ENCODE results near the gene SORCS2. TPM values are rescaled to one million over a fixed set of nuclear protein-coding genes. Genes with fewer than 3 reads are reported as not detected.
"Not testable (repeated sequence)": the region's sequence is repeated elsewhere in the genome, so short reads cannot be mapped to it uniquely, and the experiment has no call there.

SORCS2 gene
- total RNA-seq, 2 donors from 2014 or later: 0.05 to 0.07 TPM

DNA sequence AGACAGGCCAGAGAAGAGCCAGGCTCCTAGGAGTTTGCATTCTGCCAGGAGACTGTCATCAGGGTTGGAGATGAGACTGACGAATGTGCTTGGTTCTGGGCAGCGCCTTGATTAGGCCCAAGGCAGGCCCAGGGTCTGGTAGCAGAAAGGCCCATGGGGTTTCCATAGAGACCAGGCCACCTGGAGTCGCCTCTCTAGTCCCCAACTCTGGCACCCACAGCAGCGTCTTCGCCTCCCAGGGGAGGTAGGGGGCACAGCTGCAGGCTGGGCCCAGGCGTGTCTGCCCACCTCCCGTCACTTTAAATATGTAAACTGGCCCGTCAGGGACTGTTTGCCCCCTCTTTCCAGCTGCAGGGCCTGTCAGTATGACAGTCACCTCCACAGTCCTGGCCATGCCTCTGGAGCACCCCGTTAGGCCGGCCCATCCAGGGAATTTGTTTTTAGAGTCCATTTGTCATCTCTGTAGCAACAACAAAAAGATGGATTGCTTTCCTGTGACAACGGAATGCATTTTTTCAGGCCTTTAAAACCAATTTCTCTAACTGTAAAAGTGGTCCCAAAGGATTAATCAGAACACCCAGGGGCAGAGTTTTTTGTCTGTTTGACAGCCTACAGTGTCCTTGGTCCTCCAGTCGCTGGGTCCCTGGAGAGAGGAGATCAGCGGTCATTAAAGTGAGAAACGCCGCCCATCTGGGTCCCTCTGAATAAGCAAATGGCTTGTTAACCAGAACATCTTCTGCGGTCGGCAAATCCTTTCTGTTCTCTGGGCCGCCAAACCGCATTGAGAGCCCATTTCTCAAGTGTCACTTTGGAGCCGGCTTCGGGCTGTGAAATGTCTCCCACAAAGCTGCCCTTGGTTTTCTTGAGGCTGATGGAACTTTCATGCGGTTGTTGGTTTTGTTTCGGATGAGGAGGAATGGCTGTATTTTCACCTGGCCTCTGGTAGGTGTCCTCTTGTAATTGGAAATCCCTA lies 395.4 kb downstream of the SORCS2 start:
- peaks cover 0 to 2% of the 10 kb centered on the region in 2 donors for H3K36me3 Mint-ChIP-seq (ENCODE audit: insufficient read depth in 2 of 2)
- H3K4me3 Mint-ChIP-seq: no peak overlapping the region
- ATAC-seq (replicated peaks in 1 of 2): no peak
- H3K9me3 Mint-ChIP-seq: peaks cover 0 to 10% of the 10 kb centered on the region in 2 donors
- no peaks in the 10 kb centered on the region for H3K27me3 Mint-ChIP-seq (ENCODE audit: low read depth)
- no peak for DNase-seq
- no peak overlapping the region for H3K27ac Mint-ChIP-seq
- H3K4me1 Mint-ChIP-seq (ENCODE audit: low read depth): no peaks in the 10 kb centered on the region

DNA sequence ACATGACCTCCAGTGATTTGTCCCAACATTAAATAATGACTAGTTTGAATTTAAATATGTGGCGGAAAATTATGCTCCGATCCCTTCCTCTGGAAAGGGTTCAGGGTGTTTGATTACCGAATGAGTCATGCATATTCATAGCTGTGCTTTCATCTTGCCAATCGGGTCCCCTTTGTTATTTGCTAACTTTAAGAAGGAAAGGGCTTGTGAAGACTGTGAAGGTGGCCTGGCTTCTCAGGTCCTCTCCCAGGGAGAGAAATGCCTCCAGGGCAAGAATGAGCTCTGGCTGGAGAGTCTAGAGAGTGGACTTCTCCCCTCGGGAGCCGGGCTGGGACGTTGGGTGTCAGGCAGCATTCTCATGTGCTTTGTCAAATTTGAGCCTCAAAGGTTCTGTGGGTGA lies 397.9 kb downstream of the SORCS2 start:
- peaks cover 0 to 10% of the 10 kb centered on the region in 2 donors for H3K9me3 Mint-ChIP-seq
- no peak for DNase-seq
- peaks cover 0 to 2% of the 10 kb centered on the region in 2 donors for H3K36me3 Mint-ChIP-seq (ENCODE audit: insufficient read depth in 2 of 2)
- H3K4me3 Mint-ChIP-seq: no peak overlapping the region
- H3K27ac Mint-ChIP-seq: no peak overlapping the region
- no peaks in the 10 kb centered on the region for H3K4me1 Mint-ChIP-seq (ENCODE audit: low read depth)
- ATAC-seq (replicated peaks in 1 of 2): no peak
- no peaks in the 10 kb centered on the region for H3K27me3 Mint-ChIP-seq (ENCODE audit: low read depth)

DNA sequence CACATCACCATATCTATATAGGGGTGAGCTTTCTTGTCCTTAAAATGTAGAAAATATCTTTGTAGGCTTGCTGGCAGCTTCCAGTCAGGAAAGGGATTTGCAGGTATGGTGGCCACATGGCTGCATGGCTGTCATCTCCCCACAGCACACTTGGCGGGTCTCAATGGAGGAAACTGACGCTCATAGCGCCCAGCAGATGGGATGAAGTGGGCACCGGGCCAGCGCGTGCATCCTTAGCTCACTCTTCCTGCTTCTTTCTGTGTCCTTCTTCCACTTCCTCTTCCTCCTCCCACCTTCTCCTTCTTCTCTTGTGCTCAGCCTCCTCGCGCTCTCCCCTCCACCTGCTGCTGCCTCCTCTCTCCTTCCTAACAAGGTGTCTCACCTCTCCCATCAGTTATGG lies 398.6 kb downstream of the SORCS2 start:
- peaks cover 0 to 10% of the 10 kb centered on the region in 2 donors for H3K9me3 Mint-ChIP-seq
- H3K27ac Mint-ChIP-seq: no peak overlapping the region
- H3K4me3 Mint-ChIP-seq: no peak overlapping the region
- no peaks in the 10 kb centered on the region for H3K27me3 Mint-ChIP-seq (ENCODE audit: low read depth)
- H3K36me3 Mint-ChIP-seq (ENCODE audit: insufficient read depth in 2 of 2): peaks cover 0 to 2% of the 10 kb centered on the region in 2 donors
- DNase-seq: no peak
- H3K4me1 Mint-ChIP-seq (ENCODE audit: low read depth): no peaks in the 10 kb centered on the region
- ATAC-seq (replicated peaks in 1 of 2): no peak

DNA sequence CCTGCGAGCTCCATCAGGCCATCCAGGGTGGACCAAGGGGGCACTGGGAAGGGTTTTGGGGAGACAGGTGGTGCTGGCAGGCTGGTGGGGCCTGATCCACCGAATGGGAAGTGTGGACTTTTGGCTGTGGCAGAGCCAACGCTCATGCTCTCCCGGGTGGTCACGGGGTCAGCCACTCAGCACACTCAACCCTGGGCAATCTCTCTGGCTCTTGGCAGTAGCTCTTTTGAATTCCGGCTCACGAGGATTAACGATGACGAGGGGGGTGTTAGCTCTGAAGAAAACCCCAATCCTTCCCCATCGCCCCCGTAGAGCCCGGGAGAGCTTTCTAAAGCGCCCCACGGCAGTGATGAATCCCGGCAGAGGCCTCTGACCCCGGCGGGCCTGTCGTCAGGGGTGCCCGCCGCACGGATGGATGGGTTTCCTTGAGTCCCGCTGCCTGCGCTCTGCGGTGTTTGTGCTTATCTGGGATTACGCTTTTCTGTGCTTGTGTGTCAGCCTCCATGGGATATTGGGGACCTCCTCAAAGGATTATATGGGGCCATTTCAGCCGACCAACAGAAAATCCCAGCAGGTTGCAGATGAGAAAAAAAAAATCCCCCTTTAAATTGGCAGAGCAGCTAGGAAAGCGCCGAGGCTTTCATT lies 399.2 kb downstream of the SORCS2 start:
- DNase-seq: no peak
- ATAC-seq (replicated peaks in 1 of 2): no peak
- Mint-ChIP-seq H3K27ac (no peak overlapping the region), H3K9me3 (peaks cover 0 to 6% of the 10 kb centered on the region in 2 donors), H3K4me1 (ENCODE audit: low read depth) (no peaks in the 10 kb centered on the region), H3K27me3 (ENCODE audit: low read depth) (no peaks in the 10 kb centered on the region), H3K4me3 (no peak overlapping the region), H3K36me3 (ENCODE audit: insufficient read depth in 2 of 2) (peaks cover 0 to 2% of the 10 kb centered on the region in 2 donors)

DNA sequence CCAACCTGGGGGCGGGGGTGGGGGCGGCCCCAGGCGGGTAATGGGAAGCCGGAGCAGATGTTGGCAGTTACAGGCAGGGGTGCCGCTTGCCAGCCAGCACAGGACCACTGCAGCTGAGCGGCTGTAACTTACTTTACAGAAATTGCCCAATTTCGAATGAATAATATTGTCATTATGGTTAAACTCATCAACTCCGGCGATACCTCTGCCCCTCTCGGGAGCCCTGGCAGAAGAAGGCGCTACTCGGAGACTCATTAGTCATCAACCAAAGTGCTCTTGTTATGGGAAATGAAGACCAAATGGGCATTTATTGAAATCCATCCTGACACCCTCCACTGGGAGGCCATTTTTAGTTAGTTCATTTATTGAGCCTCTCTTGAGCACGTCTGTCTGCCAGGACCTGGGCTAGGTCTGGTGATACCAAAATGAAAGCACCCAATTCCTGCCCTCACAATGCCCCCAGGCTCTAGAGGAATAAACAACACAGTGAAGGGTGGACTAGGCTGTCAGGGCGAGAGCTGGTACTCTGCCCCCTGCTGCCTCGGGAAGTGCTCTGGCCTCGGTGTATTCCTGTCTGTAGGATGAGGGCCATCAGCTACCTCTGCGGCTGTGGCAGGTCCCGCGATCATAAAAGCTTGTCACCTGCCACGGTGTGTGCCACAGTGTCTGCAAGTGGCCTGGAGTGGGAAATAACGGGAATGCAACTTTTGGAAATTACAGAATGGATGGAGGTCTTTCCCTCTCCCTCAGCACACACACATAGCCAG lies 401.5 kb downstream of the SORCS2 start:
- Mint-ChIP-seq H3K36me3 (ENCODE audit: insufficient read depth in 2 of 2) (no peaks in the 10 kb centered on the region), H3K4me1 (ENCODE audit: low read depth) (no peaks in the 10 kb centered on the region)
- no peak for ATAC-seq (replicated peaks in 1 of 2)

DNA sequence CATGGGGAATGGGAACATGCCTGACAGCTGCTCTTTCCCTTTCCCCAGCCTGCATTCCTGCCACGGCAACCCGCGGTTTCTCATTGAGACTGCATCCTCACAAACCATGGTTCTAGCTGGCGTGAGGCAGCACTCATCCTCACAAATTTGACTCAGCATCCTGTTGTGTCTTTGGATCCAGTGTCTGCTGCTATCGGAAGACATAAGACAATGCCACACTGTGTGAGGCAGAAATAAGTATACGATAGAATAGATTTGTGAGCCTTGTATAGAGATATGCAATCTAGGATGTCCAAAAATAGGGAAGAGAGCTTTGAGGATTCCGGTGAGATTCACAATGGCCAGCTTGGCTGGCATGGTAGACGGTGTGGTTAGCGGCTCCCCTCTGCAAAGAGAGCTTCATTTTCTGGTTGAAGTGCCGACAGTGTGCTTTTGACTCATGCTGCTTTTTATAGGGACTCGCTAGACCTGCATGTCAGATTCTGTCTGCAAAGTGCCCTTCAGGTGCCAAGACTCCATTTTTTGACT lies 403.7 kb downstream of the SORCS2 start:
- DNase-seq (no peak), ATAC-seq (replicated peaks in 1 of 2) (no peak)
- Mint-ChIP-seq H3K4me3 (no peak overlapping the region), H3K27me3 (ENCODE audit: low read depth) (no peaks in the 10 kb centered on the region), H3K36me3 (ENCODE audit: insufficient read depth in 2 of 2) (no peaks in the 10 kb centered on the region), H3K4me1 (ENCODE audit: low read depth) (no peaks in the 10 kb centered on the region), H3K27ac (no peak overlapping the region), H3K9me3 (no peaks in the 10 kb centered on the region)

More for the DNA sequence above, 401.5 kb downstream of the SORCS2 start:
- H3K27me3 Mint-ChIP-seq (ENCODE audit: low read depth): no peaks in the 10 kb centered on the region
- DNase-seq: no peak
- peaks cover 0 to under 1% of the 10 kb centered on the region in 2 donors for H3K9me3 Mint-ChIP-seq
- no peak overlapping the region for H3K4me3 Mint-ChIP-seq
- H3K27ac Mint-ChIP-seq: no peak overlapping the region

DNA sequence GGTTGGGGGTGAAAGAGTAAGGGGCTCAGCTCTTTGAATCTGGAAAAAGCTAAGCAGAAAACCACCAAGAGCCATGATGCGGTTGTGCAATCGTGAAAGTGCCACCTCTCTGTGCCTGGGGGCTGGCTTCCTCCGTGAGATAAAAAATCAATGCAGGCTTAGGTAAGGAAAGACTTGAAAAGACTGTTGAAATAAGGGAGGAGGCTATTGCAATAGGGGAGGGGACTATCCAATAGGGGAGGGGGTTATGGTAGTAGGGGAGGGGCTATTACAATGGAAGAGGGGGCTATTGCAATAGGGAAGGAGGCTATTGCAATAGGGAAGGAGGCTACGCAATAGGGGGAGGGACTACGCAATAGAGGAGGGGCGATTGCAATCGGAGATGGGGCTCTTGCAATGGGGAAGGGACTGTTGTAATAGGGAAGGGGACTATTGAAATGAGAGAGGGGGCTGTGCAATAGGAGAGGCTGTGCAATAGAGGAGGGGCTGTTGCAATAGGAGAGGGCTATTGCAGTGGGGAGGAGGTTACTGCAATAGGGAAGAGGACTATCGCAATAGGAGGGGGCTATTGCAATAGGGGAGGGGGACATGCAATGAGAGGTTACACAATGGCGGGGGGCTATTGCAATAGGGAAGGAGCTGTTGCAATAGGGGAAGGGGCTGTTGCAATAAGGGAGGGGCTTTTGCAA lies 404.7 kb downstream of the SORCS2 start:
- Mint-ChIP-seq H3K4me3 (no peak overlapping the region), H3K27ac (no peak overlapping the region), H3K27me3 (ENCODE audit: low read depth) (no peaks in the 10 kb centered on the region), H3K9me3 (no peaks in the 10 kb centered on the region), H3K4me1 (ENCODE audit: low read depth) (no peaks in the 10 kb centered on the region), H3K36me3 (ENCODE audit: insufficient read depth in 2 of 2) (no peaks in the 10 kb centered on the region)
- DNase-seq (no peak), ATAC-seq (replicated peaks in 1 of 2) (no peak)

DNA sequence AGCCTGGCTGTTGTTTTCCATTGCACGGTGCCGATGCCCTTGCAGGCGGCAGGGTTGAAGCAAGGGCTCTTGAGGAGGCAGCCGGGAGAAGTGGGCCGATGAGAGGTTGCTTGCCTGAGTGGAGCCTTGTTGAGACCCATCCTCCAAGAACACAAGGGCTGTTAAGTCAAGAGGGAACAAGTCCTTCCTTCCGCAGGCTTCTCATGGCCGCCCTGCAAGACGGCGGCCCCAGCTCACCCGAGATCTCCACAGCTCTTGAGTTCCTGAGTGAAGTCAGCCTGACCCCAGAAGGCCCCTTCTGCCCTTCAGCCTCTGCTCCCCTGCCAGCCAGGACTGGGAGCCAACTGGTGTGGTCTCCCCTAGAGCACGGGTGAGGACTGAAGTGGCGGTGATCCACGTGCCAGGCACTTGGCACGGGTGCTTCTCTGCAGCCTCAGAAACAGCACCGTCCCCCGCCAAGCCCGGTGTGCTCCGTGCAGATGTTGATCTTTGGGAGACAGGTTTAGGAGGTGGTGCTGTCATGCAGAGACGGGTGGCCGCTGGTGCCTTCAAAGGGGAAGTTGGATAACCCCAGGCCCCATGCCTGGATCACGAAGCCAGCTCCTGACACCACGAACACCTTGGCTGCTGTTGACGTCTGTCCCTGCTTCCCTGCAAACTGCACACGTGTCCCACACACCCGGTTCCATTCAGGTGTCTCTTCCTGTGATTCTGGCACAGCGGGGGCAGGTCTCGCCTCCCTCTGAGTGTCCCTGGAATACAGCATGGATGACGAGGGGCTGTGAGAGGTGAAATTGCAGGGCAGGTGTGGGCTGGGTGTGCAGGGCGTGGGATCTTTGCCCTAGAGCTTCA lies 406.8 kb downstream of the SORCS2 start:
- H3K9me3 Mint-ChIP-seq: peaks cover 0 to 2% of the 10 kb centered on the region in 2 donors
- H3K4me3 Mint-ChIP-seq: no peak overlapping the region
- no peak overlapping the region for H3K27ac Mint-ChIP-seq

DNA sequence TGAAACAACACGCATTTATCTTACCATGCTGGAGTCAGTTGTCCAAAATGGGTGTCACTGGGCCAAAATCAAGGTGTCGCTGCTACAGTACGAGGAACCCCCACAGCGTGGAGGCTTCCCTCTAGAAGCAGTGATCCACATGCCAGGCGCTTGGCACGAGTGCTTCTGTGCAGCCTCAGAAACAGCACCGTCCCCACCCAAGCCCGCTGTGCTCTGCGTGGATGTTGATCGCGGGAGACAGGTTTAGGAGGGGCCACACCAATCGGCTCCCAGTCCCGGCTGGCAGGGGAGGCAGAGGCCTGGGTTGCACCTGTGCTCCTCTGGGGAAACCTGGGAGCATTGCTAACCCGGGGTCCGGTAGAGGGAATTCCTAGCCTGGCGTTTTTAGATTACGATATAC lies 407.9 kb downstream of the SORCS2 start:
- Mint-ChIP-seq H3K27ac (no peak overlapping the region), H3K36me3 (ENCODE audit: insufficient read depth in 2 of 2) (peaks cover 0 to 3% of the 10 kb centered on the region in 2 donors), H3K4me3 (no peak overlapping the region), H3K9me3 (peaks cover 2% of the 10 kb centered on the region in 2 donors), H3K4me1 (ENCODE audit: low read depth) (no peaks in the 10 kb centered on the region), H3K27me3 (ENCODE audit: low read depth) (no peaks in the 10 kb centered on the region)
- ATAC-seq (replicated peaks in 1 of 2) (no peak), DNase-seq (no peak)

More for the DNA sequence above, 406.8 kb downstream of the SORCS2 start:
- H3K4me1 Mint-ChIP-seq (ENCODE audit: low read depth): no peaks in the 10 kb centered on the region
- ATAC-seq (replicated peaks in 1 of 2) (no peak), DNase-seq (no peak)
- peaks cover 0 to 3% of the 10 kb centered on the region in 2 donors for H3K36me3 Mint-ChIP-seq (ENCODE audit: insufficient read depth in 2 of 2)
- H3K27me3 Mint-ChIP-seq (ENCODE audit: low read depth): no peaks in the 10 kb centered on the region

DNA sequence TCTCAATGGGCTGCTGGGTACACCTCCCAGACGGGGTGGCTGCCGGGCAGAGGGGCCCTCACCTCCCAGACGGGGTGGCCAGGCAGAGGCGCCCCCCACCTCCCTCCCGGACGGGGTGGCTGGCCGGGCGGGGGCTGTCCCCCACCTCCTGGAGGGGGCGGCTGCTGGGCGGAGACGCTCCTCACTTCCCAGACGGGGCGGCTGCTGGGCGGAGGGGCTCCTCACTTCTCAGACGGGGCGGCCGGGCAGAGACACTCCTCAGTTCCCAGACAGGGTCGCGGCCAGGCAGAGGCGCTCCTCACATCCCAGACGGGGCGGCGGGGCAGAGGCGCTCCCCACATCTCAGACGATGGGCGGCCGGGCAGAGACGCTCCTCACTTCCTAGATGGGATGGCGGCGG lies 409.8 kb downstream of the SORCS2 start:
- H3K27ac Mint-ChIP-seq: not testable (repeated sequence)

DNA sequence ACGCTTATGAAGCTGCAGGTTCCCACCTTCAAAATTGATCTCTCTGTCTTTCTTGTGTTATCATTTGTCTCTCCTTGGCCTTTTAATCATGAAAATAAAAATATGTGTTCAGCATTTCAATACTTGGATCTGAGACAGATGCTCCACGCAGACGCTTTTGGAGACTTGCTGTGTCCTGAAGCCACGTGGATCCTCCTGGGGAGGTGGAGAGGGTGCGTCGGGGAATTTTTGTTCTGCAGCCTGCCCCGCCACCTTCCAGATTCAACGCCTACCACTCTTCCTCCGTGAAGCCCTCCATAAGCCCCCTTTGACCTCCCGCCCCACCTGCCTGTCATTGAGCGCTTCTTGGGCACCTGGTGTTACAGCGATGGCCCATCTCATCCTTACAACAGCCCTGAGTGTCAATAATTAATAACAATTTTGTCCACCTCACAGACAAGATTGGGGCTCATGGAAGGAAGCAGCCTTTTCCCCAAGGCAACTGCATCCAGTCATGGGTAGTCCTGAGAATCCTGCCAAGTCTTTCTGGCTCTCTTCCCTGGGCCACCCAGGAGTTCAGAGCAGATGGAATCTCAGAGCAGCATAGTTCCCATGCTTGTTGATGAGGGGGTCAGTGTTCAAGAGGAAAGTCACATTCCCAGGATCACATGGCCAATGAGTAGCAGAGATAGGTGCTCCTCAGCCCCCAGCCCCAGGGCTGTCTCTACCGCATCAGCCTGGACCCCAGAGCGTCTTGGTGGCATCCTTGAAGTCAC lies 415.0 kb downstream of the SORCS2 start:
- DNase-seq (no peak), ATAC-seq (replicated peaks in 1 of 2) (no peak)
- H3K4me3 Mint-ChIP-seq: no peak overlapping the region
- peaks cover 2% of the 10 kb centered on the region in 2 donors for H3K9me3 Mint-ChIP-seq
- H3K27me3 Mint-ChIP-seq (ENCODE audit: low read depth): no peaks in the 10 kb centered on the region
- H3K36me3 Mint-ChIP-seq (ENCODE audit: insufficient read depth in 2 of 2): peaks cover 0 to 3% of the 10 kb centered on the region in 2 donors
- H3K4me1 Mint-ChIP-seq (ENCODE audit: low read depth): no peaks in the 10 kb centered on the region
- no peak overlapping the region for H3K27ac Mint-ChIP-seq

More for the DNA sequence above, 409.8 kb downstream of the SORCS2 start:
- not testable (repeated sequence) for H3K36me3 Mint-ChIP-seq (ENCODE audit: insufficient read depth in 2 of 2); H3K4me3 Mint-ChIP-seq; ATAC-seq (replicated peaks in 1 of 2); H3K27me3 Mint-ChIP-seq (ENCODE audit: low read depth); DNase-seq; H3K4me1 Mint-ChIP-seq (ENCODE audit: low read depth); H3K9me3 Mint-ChIP-seq

Measured in activated T-cell treated with anti-CD3 and anti-CD28 coated beads, Interleukin-2, amount 50 U/mL, for 72 hours (primary cell).